Activated CD4-positive, alpha-beta memory T cell treated with anti-CD3 and anti-CD28 coated beads, Interleukin-2, amount 10 ng/mL, durations not matched to agents 7 days and 5 days (primary cell): ENCODE results near the gene DALRD3. TPM values are rescaled to one million over a fixed set of nuclear protein-coding genes. Genes with fewer than 3 reads are reported as not detected.
"Not testable (repeated sequence)": the region's sequence is repeated elsewhere in the genome, so short reads cannot be mapped to it uniquely, and the experiment has no call there.

Experiments used
- CTCF ChIA-PET: fragments of 350-600 bp; sonication (Branson Sonifier 250); formaldehyde crosslinking; loops from one replicate; lab custom pipeline; 2021; ENCODE audit warnings: antibody characterized with exemption, inconsistent platforms; lab: Charles Lee
- POLR2A ChIA-PET: fragments of 350-600 bp; sonication (Branson Sonifier 250); formaldehyde crosslinking; loops from one replicate; lab custom pipeline; 2021; ENCODE audit warnings: antibody characterized with exemption; lab: Charles Lee
- DNase-seq: peaks from one replicate; pipeline ENCODE4 v3.0.0-alpha.2; 2020
- H3K27ac Mint-ChIP-seq: one replicate; pipeline ENCODE4 v1.8.0; 2021; ENCODE audit warnings: mild to moderate bottlenecking, mixed read lengths
- H3K27me3 Mint-ChIP-seq: one replicate; pipeline ENCODE4 v1.8.0; 2021; ENCODE audit warnings: mixed read lengths
- H3K36me3 Mint-ChIP-seq: one replicate; pipeline ENCODE4 v1.8.0; 2021; ENCODE audit warnings: low read depth, mixed read lengths
- H3K4me1 Mint-ChIP-seq: one replicate; pipeline ENCODE4 v1.8.0; 2021; ENCODE audit warnings: mixed read lengths
- H3K4me3 Mint-ChIP-seq: one replicate; pipeline ENCODE4 v1.8.0; 2021; ENCODE audit warnings: mild to moderate bottlenecking, mixed read lengths
- H3K9me3 Mint-ChIP-seq: one replicate; pipeline ENCODE4 v1.8.0; 2021; ENCODE audit warnings: mixed read lengths
- total RNA-seq, 2 experiments: library from RNA; stranded (reverse); gene quantifications; one replicate each; pipeline ENCODE4 v1.2.3, GENCODE V29; 2021

DALRD3 gene
- total RNA-seq, 2 experiments from 2014 or later, result 21.6 to 24.5 TPM

DNA sequence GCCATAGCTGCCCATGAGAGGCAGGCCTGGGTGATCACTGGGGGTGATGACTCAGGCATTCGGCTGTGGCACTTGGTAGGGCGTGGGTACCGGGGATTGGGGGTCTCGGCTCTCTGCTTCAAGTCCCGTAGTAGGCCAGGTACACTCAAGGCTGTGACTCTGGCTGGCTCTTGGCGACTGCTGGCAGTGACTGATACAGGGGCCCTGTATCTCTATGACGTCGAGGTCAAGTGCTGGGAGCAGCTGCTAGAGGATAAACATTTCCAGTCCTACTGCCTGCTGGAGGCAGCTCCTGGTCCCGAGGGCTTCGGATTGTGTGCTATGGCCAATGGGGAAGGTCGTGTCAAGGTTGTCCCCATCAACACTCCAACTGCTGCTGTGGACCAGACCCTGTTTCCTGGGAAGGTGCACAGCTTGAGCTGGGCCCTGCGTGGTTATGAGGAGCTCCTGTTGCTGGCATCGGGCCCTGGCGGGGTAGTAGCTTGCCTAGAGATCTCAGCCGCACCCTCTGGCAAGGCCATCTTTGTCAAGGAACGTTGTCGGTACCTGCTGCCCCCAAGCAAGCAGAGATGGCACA is 5.9 kb downstream of the DALRD3 start:
- no peaks in the 10 kb centered on the region for H3K27me3 Mint-ChIP-seq
- POLR2A ChIA-PET, result interaction anchor here (3.2 to 15.9 kb wide), 2 partner anchors 8 to 24 kb away, joined by 41 to 190 read pairs; partner anchors contain the start of genes NDUFAF3 and P4HTM
- CTCF ChIA-PET, result interaction anchor here (1.3 to 2.4 kb wide), 5 partner anchors 9 to 25 kb away, joined by 3 to 16 read pairs (median 4); partner anchors contain the start of gene P4HTM
- H3K27ac Mint-ChIP-seq, result no peak overlapping the region
- H3K36me3 Mint-ChIP-seq, result peaks cover 46% of the 10 kb centered on the region
- no peak for DNase-seq
- H3K4me3 Mint-ChIP-seq, result no peak overlapping the region
- H3K9me3 Mint-ChIP-seq, result no peaks in the 10 kb centered on the region
- peaks cover 40% of the 10 kb centered on the region for H3K4me1 Mint-ChIP-seq

- Mint-ChIP-seq H3K36me3 (peaks cover 35% of the 10 kb centered on the region), H3K9me3 (no peaks in the 10 kb centered on the region), H3K4me1 (peaks cover 36% of the 10 kb centered on the region), H3K27ac (no peak overlapping the region), H3K4me3 (peak overlapping the region; percentile 51), H3K27me3 (no peaks in the 10 kb centered on the region)
- ChIA-PET POLR2A (interaction anchor here (2.8 to 6.2 kb wide), 3 partner anchors 12 to 90 kb away, joined by 22 to 309 read pairs (median 134); partner anchors contain the start of genes ARIH2, DALRD3, NDUFAF3 and P4HTM), CTCF (interaction anchor here (4.4 to 6.6 kb wide), 2 partner anchors 11 to 21 kb away, joined by 117 to 124 read pairs; partner anchors contain the start of genes DALRD3, NDUFAF3 and P4HTM)
- DNase-seq, result no peak
Measured at GRCh38 chr3:49009396-49009795, 9.0 kb downstream of the DALRD3 start.

GRCh38 chr3:49008627-49009026 is 9.8 kb downstream of the DALRD3 start:
- Mint-ChIP-seq H3K4me1 (peaks cover 34% of the 10 kb centered on the region), H3K27ac (peak overlapping the region; percentile 99), H3K36me3 (peaks cover 31% of the 10 kb centered on the region), H3K4me3 (peak overlapping the region; percentile 99)
- not testable (repeated sequence) for DNase-seq, H3K9me3 Mint-ChIP-seq, H3K27me3 Mint-ChIP-seq
- ChIA-PET POLR2A (interaction anchor here (2.1 to 6.2 kb wide), 8 partner anchors 12 to 162 kb away, joined by 7 to 309 read pairs (median 32); partner anchors contain the start of genes ARIH2, DALRD3, IMPDH2 and NDUFAF3), CTCF (interaction anchor here (0.6 to 6.6 kb wide), 5 partner anchors 12 to 293 kb away, joined by 3 to 124 read pairs (median 15); partner anchors contain the start of genes DALRD3, IMPDH2, NDUFAF3 and P4HTM)

DNA sequence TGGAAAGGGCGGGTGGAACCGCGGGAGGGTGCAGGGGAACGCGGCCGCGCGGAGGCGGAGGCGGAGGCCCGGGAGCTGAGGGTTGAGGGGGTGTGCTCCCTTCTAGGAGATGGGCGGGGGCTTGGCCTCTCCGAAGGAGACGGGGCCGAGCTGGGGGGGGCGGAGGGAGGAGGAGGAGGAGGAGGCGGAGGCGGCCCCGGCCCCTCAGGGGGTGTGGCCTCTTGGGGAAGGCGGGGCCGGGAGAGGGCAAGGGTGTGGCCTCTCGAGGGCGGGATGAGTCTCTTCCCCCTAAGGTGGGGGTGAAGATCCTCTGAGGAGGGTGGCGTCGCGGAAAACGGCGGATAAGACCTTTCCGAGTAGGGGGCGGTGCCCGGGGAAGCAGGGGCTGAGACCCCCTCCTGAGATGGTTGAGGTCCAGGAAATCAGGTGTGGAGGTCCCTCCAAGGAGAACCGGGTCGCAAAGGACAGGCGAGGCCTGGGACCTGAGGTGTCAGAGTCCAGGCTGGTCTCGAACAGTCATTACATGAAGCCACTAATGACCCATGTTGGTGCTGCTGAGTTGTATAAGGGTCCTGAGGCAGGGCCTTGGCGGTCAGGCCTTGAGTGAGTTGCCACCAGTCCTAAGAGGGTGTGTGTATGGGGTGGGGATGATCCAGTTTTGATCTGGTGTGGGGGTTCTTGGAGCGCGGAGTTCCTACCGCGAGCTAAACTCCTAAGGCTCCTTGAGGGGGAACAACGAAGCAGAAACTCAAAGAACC is 10.4 kb downstream of the DALRD3 start:
- Mint-ChIP-seq H3K9me3 (no peaks in the 10 kb centered on the region), H3K27me3 (no peaks in the 10 kb centered on the region), H3K36me3 (peaks cover 26% of the 10 kb centered on the region), H3K27ac (peak overlapping the region; percentile 99), H3K4me3 (peak overlapping the region; percentile 99), H3K4me1 (peaks cover 31% of the 10 kb centered on the region)
- ChIA-PET CTCF (interaction anchor here (0.6 to 6.6 kb wide), 17 partner anchors 12 to 919 kb away, joined by 3 to 124 read pairs (median 4); partner anchors contain the start of genes ARIH2, DALRD3, IMPDH2 and NDUFAF3), POLR2A (interaction anchor here (0.7 to 6.2 kb wide), 16 partner anchors 11 to 767 kb away, joined by 3 to 309 read pairs (median 8); partner anchors contain the start of genes ARIH2, DAG1, DALRD3 and IMPDH2)
- DNase-seq, result peak; percentile 93

- Mint-ChIP-seq H3K4me3 (peak within 1 kb of the TSS; percentile 99), H3K27ac (peak within 1 kb of the TSS; percentile 99), H3K9me3 (no peaks in the 10 kb centered on the region), H3K4me1 (peaks cover 34% of the 10 kb centered on the region), H3K36me3 (peaks cover 24% of the 10 kb centered on the region), H3K27me3 (no peaks in the 10 kb centered on the region)
- peak; percentile 98 for DNase-seq
- POLR2A ChIA-PET, result interaction anchor here (0.7 to 6.2 kb wide), 23 partner anchors 10 to 766 kb away, joined by 3 to 309 read pairs (median 4); partner anchors contain the start of genes ARIH2, DAG1, DALRD3 and IMPDH2
- CTCF ChIA-PET, result interaction anchor here (0.5 to 6.6 kb wide), 26 partner anchors 11 to 918 kb away, joined by 3 to 124 read pairs (median 4); partner anchors contain the start of genes ARIH2, DALRD3, IMPDH2 and IP6K2
Measured at GRCh38 chr3:49007068-49007770, 11.2 kb downstream of the DALRD3 start, which contains the start of gene WDR6. TSS of gene WDR6 (plus strand) at chr3:49007391. CDS start at chr3:49007432, 41 bp downstream.

DNA sequence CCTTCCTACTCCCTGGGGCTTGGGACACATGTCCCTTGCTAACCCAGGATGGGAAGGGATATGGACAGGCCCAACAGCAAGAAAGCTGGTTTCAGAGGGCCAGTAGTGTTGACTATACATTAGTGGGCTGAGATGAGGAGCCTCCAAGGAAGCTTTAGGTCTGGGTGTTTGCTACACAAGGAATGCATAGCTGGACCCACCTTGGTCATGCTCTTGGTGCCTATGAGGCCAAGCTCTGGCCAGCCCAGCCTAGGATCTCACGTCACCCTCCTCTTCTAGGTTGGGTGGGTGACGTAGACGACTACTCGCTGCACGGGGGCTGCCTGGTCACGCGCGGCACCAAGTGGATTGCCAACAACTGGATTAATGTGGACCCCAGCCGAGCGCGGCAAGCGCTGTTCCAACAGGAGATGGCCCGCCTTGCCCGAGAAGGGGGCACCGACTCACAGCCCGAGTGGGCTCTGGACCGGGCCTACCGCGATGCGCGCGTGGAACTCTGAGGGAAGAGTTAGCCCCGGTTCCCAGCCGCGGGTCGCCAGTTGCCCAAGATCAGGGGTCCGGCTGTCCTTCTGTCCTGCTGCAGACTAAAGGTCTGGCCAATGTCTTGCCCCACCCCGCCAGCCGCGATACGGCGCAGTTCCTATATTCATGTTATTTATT is 11.8 kb downstream of the DALRD3 start:
- H3K36me3 Mint-ChIP-seq, result peaks cover 17% of the 10 kb centered on the region
- POLR2A ChIA-PET, result interaction anchor here (0.7 to 6.2 kb wide), 19 partner anchors 10 to 464 kb away, joined by 3 to 309 read pairs (median 7); partner anchors contain the start of genes ARIH2, DAG1, DALRD3 and IMPDH2
- H3K27me3 Mint-ChIP-seq, result no peaks in the 10 kb centered on the region

GRCh38 chr3:49005998-49006397 is 12.4 kb downstream of the DALRD3 start:
- DNase-seq, result no peak
- H3K4me1 Mint-ChIP-seq, result peaks cover 33% of the 10 kb centered on the region
- H3K36me3 Mint-ChIP-seq, result peaks cover 16% of the 10 kb centered on the region
- H3K9me3 Mint-ChIP-seq, result no peaks in the 10 kb centered on the region
- CTCF ChIA-PET, result interaction anchor here (1.2 to 6.6 kb wide), 3 partner anchors 15 to 410 kb away, joined by 4 to 124 read pairs (median 117); partner anchors contain the start of genes DALRD3, NDUFAF3 and P4HTM
- H3K4me3 Mint-ChIP-seq, result peak overlapping the region; percentile 99
- no peaks in the 10 kb centered on the region for H3K27me3 Mint-ChIP-seq
- peak overlapping the region; percentile 99 for H3K27ac Mint-ChIP-seq
- POLR2A ChIA-PET, result interaction anchor here (3.0 to 6.2 kb wide), 6 partner anchors 9 to 88 kb away, joined by 9 to 309 read pairs (median 38); partner anchors contain the start of genes DALRD3, IMPDH2, NDUFAF3 and P4HTM

More for the DNA sequence above, 11.8 kb downstream of the DALRD3 start:
- Mint-ChIP-seq H3K4me1 (peaks cover 32% of the 10 kb centered on the region), H3K4me3 (peak overlapping the region; percentile 99), H3K27ac (peak overlapping the region; percentile 99), H3K9me3 (no peaks in the 10 kb centered on the region)
- CTCF ChIA-PET, result interaction anchor here (0.5 to 6.6 kb wide), 25 partner anchors 11 to 1045 kb away, joined by 3 to 124 read pairs (median 4); partner anchors contain the start of genes ARIH2, DALRD3, IMPDH2 and IP6K2
- no peak for DNase-seq

DNA sequence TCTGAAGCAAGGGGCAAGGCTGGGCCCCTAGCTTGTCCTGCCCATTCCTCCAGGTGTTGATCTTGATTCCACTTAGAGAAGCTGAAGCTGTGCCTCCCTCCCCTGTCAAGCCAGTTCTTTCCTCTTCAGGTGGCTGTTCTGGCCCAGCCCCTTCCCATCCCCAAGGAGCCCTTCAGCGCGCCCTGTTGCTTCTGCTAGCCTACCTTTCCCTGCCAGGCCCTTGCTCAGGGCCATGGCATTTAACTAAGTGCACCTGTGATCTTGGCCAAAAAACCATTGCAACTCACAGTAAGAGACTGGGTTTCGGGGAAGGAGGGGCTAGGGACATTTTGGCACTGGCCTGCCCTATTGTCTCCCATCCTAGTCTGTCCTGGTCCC is 13.1 kb downstream of the DALRD3 start:
- H3K4me3 Mint-ChIP-seq, result no peak overlapping the region
- ChIA-PET POLR2A (interaction anchor here (3.0 to 6.2 kb wide), 3 partner anchors 16 to 31 kb away, joined by 9 to 309 read pairs (median 134); partner anchors contain the start of genes DALRD3, NDUFAF3 and P4HTM), CTCF (interaction anchor here (6.6 kb wide), 1 partner anchor 17 kb away, joined by 124 read pairs; the partner anchor contains the start of gene P4HTM)
- peaks cover 35% of the 10 kb centered on the region for H3K4me1 Mint-ChIP-seq
- H3K27me3 Mint-ChIP-seq, result no peaks in the 10 kb centered on the region
- peaks cover 16% of the 10 kb centered on the region for H3K36me3 Mint-ChIP-seq
- DNase-seq, result no peak
- H3K27ac Mint-ChIP-seq, result no peak overlapping the region
- no peaks in the 10 kb centered on the region for H3K9me3 Mint-ChIP-seq

DNA sequence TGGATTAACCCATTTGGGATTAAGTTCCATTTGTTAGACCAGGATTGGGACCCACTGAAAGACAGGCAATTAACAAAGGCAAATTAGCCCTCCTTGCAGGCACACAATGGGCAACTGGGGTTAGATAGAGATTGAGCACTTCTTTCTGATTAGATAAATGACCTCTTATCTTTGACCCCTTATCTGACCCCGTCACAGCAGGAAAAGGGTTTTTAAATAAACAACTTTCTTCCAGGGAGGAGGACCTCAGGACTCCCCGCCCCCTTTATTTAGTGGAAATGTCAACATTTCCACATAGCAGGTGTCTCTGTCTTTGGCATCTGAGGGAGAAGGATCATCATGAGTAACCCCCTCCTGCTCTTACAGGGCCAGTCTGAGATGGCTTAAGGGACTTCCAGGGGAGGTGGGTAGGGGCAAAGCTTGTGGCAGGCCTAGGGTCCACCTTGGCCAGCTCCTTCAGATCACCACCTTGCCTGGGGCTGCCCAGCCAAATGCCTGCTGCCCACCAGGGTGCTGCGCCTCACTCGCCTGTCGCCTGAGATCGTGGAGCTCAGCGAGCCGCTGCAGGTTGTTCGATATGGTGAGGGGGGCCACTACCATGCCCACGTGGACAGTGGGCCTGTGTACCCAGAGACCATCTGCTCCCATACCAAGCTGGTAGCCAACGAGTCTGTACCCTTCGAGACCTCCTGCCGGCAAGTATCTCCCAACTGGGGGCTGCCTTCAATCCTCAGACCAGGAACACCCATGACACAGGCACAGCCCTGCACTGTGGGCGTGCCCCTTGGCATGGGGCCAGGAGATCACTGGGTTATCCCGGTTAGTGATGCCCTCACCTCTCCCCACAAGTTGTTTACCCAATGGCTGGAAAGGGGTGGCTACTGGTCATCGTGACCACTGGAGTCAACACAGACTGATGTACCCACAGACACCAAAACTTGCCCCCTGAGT is 13.8 kb downstream of the DALRD3 start:
- CTCF ChIA-PET, result interaction anchor here (1.1 to 6.6 kb wide), 2 partner anchors 9 to 16 kb away, joined by 3 to 124 read pairs; partner anchors contain the start of gene P4HTM
- Mint-ChIP-seq H3K27ac (no peak overlapping the region), H3K4me1 (peaks cover 35% of the 10 kb centered on the region), H3K27me3 (no peaks in the 10 kb centered on the region), H3K9me3 (no peaks in the 10 kb centered on the region), H3K36me3 (peaks cover 16% of the 10 kb centered on the region), H3K4me3 (no peak overlapping the region)
- POLR2A ChIA-PET, result interaction anchor here (5.8 to 6.2 kb wide), 2 partner anchors 15 to 17 kb away, joined by 134 to 309 read pairs; partner anchors contain the start of genes DALRD3, NDUFAF3 and P4HTM
- no peak for DNase-seq

- ChIA-PET CTCF (no interaction called here), POLR2A (interaction anchor here (1.4 kb wide), 1 partner anchor 21 kb away, joined by 5 read pairs; the partner anchor contains the start of gene NDUFAF3)
- Mint-ChIP-seq H3K4me3 (no peak overlapping the region), H3K27ac (no peak overlapping the region), H3K4me1 (peaks cover 10% of the 10 kb centered on the region), H3K9me3 (no peaks in the 10 kb centered on the region), H3K36me3 (no peaks in the 10 kb centered on the region), H3K27me3 (no peaks in the 10 kb centered on the region)
- DNase-seq, result no peak
Measured at GRCh38 chr3:49001155-49001554, 17.2 kb downstream of the DALRD3 start.
